Esophagus squamous epithelium (tissue), 5 donors: ENCODE data around the gene SUN5. TPM values are rescaled to one million over a fixed set of nuclear protein-coding genes. Genes with fewer than 3 reads are reported as not detected.

Experiments
- DNase-seq: peaks from one replicate; lab custom pipeline; 2025; lab: John Stamatoyannopoulos, UW
- H3K27ac ChIP-seq, 4 donors: fragments of 200-600 bp; sonication (generic); one replicate each; pipeline ENCODE4 v1.5.1; 2016 to 2019; ENCODE audit warnings: mild to moderate bottlenecking in 1 of 4
- H3K27me3 ChIP-seq, 4 donors: fragments of 200-600 bp; sonication (generic); 1 replicate in 3 of 4; 2 replicates in 1 of 4; pipeline versions ENCODE4 v1.5.1 to v1.6.0; 2017 to 2021; ENCODE audit warnings: antibody characterized with exemption in 1 of 4
- H3K36me3 ChIP-seq, 3 donors: fragments of 200-600 bp; sonication (generic); one replicate each; pipeline ENCODE4 v1.5.1; 2016 to 2019
- H3K4me1 ChIP-seq, 3 donors: fragments of 200-600 bp; sonication (generic); one replicate each; pipeline ENCODE4 v1.5.1; 2017 to 2019
- H3K4me3 ChIP-seq, 4 donors: fragments of 200-600 bp; sonication (generic); 1 replicate in 3 of 4; 2 replicates in 1 of 4; pipeline ENCODE4 v1.5.1; 2016 to 2019; ENCODE audit warnings: mild to moderate bottlenecking in 2 of 4, moderate library complexity in 1 of 4
- H3K9me3 ChIP-seq, 3 donors: fragments of 200-600 bp; sonication (generic); one replicate each; pipeline ENCODE4 v1.5.1; 2016 to 2019
- POLR2A ChIP-seq, 4 donors: fragments of 450-650 bp; IDR thresholded peaks; one replicate each; pipeline ENCODE4 v1.6.1; 2017; ENCODE audit warnings: antibody characterized with exemption in 4 of 4, mild to moderate bottlenecking in 4 of 4, moderate library complexity in 3 of 4
- WGBS, 2 donors: methylation state at CpG; one replicate each; pipeline ENCODE4 v1.1.5; 2018; 5-methylcytosine and 5-hydroxymethylcytosine counted together
- intact Hi-C: fragments of 100-400 bp; cut with DNase I; formaldehyde crosslinking; loops from one replicate; pipeline ENCODE4 v1.15.0; 2022
- total RNA-seq, 4 donors: library from RNA; depleted of rRNA; stranded (reverse); fragments of >200 nt; gene quantifications; one replicate each; pipeline ENCODE4 v1.1.0, GENCODE V29; 2016
- TF ChIP-seq, protein P1 (sequence below), 6 experiments: fragments of 450-650 bp in 4 of 6; fragments of 200-600 bp in 2 of 6; sonication (generic) in 2 of 6; IDR thresholded peaks; one replicate each; pipeline ENCODE4 v1.5.1; 2016 to 2019; ENCODE audit warnings: antibody characterized with exemption in 6 of 6, mild to moderate bottlenecking in 4 of 6, moderate library complexity in 4 of 6
- donor health status: DM: yes; HTN: yes; CAD: no.

SUN5 gene
- total RNA-seq, 4 donors from 2014 or later: not detected

DNA sequence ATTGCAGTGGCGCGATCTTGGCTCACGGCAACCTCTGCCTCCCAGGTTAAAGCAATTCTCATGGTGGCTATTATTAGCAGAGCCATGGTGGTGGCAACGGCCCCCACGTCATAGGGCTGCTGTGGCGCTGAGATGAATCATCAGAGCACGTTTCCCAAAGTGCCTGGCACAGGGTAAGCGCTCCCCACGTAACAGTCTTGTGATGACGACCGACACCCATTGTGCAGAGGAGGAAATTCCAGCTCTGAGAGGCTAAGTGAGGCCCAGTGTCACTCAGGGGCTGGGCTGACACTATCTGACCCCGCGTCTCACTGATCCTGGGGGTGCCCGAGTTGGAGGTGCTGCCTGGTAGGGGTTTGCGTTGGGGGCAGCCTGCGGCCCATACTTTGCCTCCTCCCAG lies 16.2 kb downstream of the SUN5 start:
- Histone ChIP-seq H3K36me3 (no peaks in the 10 kb centered on the region), H3K4me3 (no peak overlapping the region), H3K9me3 (no peaks in the 10 kb centered on the region), H3K4me1 (no peaks in the 10 kb centered on the region), H3K27ac (no peak overlapping the region), H3K27me3 (peaks cover 0 to 36% (median 0%) of the 10 kb centered on the region in 4 donors)
- WGBS, 2 donors: 64 to 72% methylated on average over 12 to 13 of the region's 16 CpGs
- intact Hi-C loops: no loop called here
- TF ChIP-seq POLR2A (IDR thresholded peaks at IDR 0.05): no peak
- TF ChIP-seq, protein P1, sequence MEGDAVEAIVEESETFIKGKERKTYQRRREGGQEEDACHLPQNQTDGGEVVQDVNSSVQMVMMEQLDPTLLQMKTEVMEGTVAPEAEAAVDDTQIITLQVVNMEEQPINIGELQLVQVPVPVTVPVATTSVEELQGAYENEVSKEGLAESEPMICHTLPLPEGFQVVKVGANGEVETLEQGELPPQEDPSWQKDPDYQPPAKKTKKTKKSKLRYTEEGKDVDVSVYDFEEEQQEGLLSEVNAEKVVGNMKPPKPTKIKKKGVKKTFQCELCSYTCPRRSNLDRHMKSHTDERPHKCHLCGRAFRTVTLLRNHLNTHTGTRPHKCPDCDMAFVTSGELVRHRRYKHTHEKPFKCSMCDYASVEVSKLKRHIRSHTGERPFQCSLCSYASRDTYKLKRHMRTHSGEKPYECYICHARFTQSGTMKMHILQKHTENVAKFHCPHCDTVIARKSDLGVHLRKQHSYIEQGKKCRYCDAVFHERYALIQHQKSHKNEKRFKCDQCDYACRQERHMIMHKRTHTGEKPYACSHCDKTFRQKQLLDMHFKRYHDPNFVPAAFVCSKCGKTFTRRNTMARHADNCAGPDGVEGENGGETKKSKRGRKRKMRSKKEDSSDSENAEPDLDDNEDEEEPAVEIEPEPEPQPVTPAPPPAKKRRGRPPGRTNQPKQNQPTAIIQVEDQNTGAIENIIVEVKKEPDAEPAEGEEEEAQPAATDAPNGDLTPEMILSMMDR (IDR thresholded peaks at IDR 0.05): no peak
- no peak for DNase-seq

DNA sequence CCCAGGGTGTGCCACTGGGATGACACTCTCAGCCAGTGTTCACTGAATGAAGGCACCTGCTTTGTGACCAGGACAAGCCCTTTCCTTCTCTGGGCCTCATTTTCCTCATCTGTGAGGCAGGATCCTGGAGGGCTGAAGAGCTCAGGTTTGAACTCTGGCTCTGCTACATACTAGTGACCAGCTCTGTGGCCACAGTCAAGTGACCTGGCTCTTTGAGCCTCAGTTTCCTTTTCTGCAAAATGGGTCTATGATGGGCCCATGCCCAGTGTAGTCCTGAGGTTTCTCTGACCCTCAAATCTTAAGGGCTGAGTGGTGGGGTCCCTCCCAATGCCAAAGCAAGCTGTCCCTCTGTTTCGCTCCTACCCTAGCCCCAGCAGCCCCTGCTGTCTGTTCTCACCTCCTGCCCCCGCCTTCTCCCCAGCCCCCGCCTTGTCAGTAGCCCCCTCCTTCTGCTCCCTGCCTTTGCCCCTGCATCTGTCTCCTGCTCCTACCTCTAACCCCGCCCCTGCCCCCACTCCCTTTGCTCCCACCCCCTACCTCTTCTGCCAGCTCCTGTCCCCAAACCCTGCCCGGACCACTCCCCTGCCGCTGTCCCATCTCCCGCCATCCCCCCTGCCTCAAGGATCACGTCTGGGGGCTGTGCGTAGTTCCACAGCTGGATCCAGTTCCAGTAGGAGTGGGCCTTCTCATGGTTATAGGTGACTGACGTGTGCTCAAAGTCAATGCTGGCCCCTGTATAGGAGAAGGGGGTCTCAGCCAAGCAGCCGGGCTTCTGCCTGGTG lies 17.0 kb downstream of the SUN5 start:
- DNase-seq: no peak
- intact Hi-C loops: no loop called here
- no peak overlapping the region for H3K4me3 ChIP-seq
- H3K9me3 ChIP-seq: no peaks in the 10 kb centered on the region
- peaks cover 0 to 36% (median 0%) of the 10 kb centered on the region in 4 donors for H3K27me3 ChIP-seq
- H3K4me1 ChIP-seq: no peaks in the 10 kb centered on the region
- TF ChIP-seq, protein P1 (IDR thresholded peaks at IDR 0.05): no peak
- no peak for TF ChIP-seq POLR2A (IDR thresholded peaks at IDR 0.05)
- no peak overlapping the region for H3K27ac ChIP-seq
- whole genome bisulfite sequencing, 2 donors: 84 to 92% methylated on average over 4 of the region's 11 CpGs
- no peaks in the 10 kb centered on the region for H3K36me3 ChIP-seq

DNA sequence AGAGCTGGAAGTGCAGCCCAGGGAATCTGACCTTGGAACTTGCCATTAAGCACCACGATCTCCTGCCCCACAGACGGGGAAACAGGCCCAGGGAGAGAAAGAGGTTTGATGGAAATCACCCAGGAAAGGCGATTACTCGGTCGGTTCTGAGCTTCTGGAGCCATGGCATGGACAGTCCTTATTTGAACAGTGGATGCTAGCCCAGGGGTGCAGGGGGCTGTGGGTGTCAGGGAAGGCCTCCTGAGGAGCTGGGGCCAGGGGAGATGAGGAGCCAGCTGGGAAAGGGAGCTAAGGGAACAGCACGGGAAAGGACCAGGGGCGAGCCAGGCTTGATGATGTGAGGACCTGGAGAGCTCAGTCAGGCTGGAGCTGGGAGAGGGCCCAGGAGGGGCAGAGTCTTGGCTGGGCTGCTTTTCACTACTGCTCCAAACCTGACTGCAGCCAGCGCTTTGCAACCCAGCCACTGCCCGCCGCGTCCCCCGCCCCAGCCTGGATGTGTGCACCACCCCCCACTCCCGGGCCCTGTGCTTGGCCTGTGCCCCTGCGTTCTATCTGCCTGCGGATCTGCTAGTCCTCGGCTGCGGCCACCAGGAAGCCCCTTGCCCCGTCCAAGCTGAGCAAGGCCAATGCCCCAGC lies 17.8 kb downstream of the SUN5 start:
- H3K4me3 ChIP-seq: no peak overlapping the region
- DNase-seq: no peak
- peaks cover 0 to 36% (median 0%) of the 10 kb centered on the region in 4 donors for H3K27me3 ChIP-seq
- intact Hi-C loops: no loop called here
- no peak overlapping the region for H3K27ac ChIP-seq
- no peaks in the 10 kb centered on the region for H3K36me3 ChIP-seq
- no peaks in the 10 kb centered on the region for H3K9me3 ChIP-seq
- no peaks in the 10 kb centered on the region for H3K4me1 ChIP-seq
- TF ChIP-seq, protein P1 (IDR thresholded peaks at IDR 0.05): no peak
- no peak for TF ChIP-seq POLR2A (IDR thresholded peaks at IDR 0.05)
- WGBS, 2 donors: 70 to 77% methylated on average over 7 to 10 of the region's 18 CpGs

DNA sequence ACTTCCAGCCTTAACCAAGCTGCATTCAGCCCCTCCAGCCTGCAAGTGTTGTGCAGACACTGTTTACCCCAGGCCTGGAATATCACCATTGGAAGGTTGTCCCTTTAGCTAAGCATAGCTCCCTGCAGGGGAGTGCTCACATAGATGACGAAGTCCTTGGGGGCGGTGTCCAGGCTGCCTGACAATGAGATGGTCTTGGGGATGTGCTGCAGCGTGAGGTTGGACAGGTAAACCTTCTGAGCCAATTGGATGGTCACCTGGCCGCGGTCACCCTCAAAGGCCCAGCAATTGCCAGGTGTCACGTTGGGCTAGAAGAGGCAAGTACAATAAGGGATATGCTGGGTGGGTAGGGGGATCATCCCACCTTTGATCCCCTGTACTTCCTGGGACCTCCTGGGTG lies 18.6 kb downstream of the SUN5 start:
- no peaks in the 10 kb centered on the region for H3K4me1 ChIP-seq
- 76% methylated on average over 3 of the region's 6 CpGs; no CpG with 5 or more reads in 1 of the 2 donors for WGBS, 2 donors
- intact Hi-C loops: no loop called here
- H3K27ac ChIP-seq: no peak overlapping the region
- no peak overlapping the region for H3K4me3 ChIP-seq
- H3K9me3 ChIP-seq: no peaks in the 10 kb centered on the region
- no peak for TF ChIP-seq POLR2A (IDR thresholded peaks at IDR 0.05)
- TF ChIP-seq, protein P1 (IDR thresholded peaks at IDR 0.05): no peak
- peaks cover 0 to 31% (median 0%) of the 10 kb centered on the region in 4 donors for H3K27me3 ChIP-seq
- no peak for DNase-seq
- H3K36me3 ChIP-seq: no peaks in the 10 kb centered on the region
